HG03460 (cell line): ENCODE results near the gene RIPOR2.

ENCODE experiments used
- ATAC-seq: cut with Tn5 transposase; IDR thresholded peaks from one replicate; pipeline ENCODE4 v1.9.1; 2021; ENCODE audit not compliant: unreplicated experiment

Gene RIPOR2

DNA sequence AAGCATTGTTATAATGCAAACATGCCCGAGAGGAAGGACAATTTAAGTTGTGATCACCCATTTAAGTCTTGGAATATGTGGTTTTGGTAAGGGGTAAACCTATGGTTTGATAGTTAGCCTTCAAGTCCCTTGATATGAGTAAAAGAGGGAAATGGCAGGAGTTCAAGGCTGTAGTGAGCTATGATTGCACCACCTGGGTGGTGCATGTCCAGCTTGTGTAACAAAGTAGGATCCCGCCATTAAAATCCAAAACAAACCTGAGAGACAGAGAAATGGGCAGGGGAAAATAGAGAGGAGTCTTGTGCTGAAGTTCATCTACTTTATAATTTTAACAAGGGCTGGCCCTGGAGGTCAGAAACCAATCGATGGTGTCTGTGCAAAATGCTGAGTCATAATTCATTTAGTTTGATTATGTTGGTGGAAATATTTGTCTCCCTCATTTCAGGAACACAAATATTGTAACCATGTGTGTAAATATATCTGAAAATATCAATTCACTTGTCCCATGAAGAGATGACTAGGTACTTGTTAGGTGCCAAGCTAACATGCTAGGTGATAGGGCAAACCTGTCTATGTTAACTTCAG lies 113.8 kb downstream of the RIPOR2 start:
- ATAC-seq, result no peak

DNA sequence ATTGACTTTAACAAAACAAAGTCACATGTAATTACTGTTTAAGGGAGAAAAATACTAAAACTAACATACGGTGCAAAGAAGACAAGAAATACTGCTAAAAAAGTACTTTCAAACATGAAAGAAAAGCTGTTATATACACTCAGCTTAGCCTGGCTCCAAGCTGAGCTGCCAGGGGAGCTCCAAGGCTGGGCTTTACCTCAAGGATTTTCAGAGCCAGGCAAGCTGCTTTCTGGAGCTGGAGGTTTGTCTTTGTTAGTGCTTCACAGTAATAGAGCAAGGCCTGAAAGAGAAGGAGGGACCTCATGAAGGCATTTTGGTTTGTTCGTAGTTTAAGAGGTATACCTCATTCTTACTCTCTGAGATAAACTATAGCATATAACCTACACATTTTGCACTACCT lies 117.4 kb downstream of the RIPOR2 start:
- no peak for ATAC-seq

DNA sequence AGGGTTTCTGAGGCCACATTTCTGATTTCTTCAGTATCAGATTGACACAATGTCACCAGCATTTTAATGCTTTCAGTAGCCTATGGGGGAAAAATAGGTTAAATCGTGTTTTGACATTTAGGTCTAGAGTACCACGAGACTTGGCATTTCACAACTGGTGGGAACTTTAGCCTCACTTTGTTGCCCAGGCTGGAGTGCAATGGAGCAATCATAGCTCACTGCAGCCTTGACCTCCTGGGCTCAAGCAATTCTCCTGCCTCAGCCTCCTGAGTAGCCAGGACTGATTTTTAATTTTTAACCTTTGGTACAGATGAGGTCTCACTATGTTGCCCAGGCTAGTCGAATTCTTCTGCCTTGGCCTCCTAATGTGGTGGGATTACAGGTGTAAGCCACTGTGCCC lies 126.0 kb downstream of the RIPOR2 start:
- no peak for ATAC-seq

DNA sequence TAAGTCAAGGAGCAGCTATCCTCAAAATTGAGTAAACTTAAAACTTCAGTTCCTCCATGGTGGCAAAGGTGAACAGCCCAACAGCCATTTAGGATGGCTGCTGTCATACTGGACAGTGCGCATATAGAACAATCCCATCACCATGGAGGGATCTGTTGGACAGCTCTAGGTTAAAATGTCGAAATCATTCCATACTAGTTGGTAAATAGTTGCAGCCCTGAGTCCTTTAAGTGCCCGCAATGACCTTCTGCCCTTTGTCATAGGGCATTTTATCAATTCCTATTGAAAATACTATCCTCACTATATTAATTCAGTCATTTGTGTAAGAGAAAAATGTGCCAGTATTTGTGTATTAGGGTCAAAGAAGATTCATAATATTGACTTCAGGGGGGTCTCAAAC lies 128.2 kb downstream of the RIPOR2 start:
- ATAC-seq, result no peak

DNA sequence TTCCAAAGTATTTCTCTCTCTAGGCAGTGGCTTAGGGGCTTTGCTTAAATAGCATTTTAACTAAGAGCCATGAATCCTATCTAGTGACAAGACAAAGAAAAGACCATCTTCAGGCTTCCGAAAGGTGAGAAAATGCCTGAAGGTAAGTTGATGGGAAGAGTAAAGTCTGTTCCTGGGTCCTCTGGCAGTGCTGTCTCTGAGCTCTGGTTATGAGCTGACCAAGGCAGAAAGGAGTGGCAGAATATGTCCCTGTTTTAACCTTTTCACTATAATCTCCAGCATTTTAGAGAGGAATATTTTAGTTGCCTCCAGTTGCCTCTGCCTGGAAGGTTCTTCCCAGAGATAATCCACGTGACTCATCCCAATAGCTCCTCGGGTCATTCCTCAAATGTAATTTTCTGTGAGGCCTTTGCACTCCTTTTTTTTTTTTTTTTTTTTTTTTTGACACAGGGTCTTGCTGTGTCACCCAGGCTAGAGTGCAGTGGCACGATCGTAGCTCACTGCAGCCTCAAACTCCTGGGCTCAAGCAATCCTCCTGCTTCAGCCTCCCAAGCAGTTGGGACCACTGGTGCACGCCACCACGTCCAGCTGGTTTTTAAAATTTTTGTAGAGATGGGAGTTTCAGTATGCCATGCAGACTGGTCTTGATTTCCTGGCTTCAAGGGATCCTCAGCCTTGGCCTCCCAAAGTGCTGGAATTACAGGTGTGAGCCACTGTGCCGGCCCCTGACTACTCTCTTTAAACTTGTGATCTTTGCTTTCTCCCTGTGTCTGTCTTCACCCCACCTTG lies 133.3 kb downstream of the RIPOR2 start:
- ATAC-seq, result no peak

DNA sequence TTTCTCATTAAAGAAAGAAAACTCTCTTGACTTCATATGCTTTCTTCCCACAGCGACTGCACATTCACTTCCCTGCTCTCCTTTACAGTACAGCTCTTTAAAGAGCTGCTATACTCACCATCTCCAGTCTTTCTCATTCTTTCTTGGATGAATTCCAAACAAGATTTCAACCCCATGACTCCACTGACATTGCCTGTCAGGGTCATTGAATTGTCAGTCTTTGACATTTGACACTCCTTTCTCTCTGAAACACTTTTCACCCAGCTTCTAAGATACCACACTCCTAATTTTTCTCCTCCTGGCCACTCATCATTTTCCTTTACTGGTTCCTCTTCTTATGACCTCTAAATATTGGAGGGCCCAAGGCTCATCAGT lies 136.2 kb downstream of the RIPOR2 start:
- ATAC-seq, result no peak

DNA sequence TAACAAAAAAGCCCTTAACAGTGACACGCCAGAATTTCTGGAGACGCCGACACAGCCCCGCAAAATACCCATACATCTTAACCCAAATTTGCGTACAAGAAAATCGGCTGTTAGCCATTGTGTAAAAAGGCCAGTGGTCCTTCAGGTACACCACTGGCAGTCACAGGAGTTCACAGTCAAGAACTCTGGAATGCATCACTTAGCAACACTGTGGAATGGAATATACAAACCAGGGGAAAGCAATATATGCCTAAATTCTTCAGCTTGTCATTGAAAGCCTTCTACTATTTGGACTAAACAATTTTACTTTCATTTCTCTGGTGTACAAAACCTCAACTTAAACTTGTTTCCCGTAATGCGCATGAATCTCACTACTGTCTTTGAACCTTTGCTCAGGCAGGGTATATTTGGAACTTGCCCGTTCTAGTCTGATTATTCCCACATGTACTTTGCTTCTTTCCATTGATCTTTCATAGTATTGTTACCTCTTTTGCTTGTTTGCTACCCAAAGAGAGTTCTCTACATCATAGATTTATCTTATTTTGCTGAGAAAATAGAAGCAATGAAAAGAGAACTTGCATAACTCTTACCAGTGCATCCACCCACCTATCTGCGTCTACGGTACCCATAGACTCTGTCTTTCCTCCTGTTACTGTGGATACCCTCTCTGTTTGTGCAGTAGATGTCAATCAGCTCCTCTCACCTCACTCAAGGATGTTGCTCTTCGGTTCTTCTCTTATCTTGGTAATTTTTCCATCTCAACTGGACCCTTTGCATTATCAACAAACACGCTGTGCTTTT lies 136.8 kb downstream of the RIPOR2 start, which contains the start of gene ARMH2:
Gene ARMH2 (minus strand): TSS at position 178 of the 801 bp plus-strand sequence. CDS start 60 bp downstream, at position 118.
- ATAC-seq, result no peak

DNA sequence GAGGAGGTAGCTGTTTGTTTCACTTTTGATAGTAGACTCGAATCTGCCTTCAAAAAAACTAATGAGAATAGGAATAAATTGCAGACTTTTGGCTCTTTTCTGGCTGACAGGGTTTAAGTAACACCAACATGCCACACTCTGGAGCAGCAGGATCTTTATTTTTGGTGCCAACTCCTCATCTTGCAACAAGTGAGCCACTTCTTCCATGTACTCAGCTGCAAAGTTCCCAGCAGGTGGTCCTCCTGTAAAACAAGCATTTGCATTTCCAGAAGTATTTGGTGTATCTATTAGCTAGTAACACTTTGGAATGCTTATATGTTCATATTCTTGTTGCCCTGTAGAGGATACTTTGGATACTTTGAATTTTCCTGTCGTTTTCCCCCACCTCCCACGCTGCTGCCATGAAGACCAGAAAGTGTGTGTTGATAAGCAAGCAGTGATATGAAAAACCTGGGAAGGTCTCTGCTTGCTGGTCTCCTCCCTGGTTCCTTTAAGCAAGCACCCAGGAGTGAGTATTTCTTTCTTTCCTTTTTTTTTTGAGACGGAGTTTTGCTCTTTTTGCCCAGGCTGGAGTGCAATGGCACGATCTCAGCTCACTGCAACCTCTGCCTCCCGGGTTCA lies 138.1 kb downstream of the RIPOR2 start:
- ATAC-seq, result no peak

DNA sequence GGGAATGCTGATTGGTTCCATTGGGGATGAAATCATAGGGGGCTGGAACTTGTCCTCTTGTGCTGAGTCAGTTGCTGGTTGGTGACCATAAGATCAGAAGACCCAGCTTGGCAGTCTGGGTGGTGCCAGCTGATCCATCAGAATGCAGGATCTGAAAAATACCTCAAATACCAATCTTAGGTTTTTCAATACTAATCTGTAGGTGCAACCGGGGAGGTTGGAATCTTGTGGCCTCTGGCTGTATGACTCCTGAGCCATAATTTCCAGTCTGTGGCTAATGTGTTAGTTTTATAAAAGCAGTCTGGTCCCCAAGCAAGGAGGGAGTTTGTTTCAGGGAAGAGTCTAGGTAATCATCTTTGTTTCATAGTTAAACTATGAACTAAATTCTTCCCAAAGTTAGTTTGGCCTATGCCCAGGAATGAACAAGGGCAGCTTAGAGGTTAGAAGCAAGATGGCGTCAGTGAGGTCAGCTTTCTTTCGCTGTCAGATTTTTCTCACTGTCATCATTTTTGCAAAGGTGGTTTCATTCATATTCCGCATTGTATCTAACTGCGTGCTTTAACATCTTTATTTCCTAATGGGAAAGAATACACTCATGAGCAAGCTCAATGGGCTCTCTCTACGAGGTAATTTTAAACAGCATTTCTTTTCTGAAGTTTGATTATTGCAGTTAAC lies 139.0 kb downstream of the RIPOR2 start:
- ATAC-seq, result no peak

DNA sequence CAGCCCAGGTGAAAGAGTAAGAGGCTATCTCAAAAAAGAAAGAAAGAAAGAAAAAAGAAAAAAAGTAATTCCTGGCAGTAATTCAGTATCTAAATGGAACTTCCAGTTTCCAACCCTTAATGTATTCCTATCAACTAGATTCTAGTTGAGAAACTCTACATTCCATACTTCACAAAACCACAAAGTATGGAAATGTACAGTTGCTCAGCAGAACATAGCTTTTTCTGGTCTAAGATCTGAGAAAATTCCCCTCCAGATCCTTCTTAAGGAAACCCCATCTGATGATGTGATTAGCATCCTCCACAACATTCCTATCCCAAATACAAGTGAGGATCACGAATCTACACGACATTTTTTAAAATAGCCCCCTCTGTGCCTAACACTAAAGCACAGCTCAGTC lies 140.7 kb downstream of the RIPOR2 start:
- ATAC-seq, result no peak

DNA sequence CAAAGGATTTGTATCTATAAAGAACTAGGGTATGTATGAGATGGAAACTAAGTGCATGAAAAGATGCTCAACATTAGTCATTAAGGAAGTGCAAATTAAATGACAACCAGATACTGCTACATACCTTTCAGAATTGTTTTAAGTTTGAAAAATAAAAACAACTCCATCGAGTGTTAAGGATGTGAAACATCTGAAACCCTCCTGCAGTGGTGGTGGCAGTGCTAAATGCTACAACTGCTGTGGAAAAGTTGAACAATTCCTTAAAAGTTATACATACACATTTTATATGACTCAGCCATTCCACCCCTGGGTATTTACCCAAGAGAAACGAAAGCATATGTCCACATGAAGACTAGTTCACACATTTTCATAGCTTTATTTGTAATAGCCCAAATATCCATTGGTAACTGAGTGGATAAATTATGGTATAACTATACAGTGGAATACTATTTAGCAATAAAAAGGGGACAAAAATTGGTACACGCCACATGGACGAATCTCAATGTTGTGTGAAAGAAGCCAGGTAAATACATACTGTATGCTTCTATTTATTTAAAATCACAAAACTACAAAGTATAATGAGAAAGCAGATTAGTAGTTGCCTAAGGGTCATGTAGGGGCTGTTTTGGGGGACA lies 147.6 kb downstream of the RIPOR2 start:
- ATAC-seq, result no peak

DNA sequence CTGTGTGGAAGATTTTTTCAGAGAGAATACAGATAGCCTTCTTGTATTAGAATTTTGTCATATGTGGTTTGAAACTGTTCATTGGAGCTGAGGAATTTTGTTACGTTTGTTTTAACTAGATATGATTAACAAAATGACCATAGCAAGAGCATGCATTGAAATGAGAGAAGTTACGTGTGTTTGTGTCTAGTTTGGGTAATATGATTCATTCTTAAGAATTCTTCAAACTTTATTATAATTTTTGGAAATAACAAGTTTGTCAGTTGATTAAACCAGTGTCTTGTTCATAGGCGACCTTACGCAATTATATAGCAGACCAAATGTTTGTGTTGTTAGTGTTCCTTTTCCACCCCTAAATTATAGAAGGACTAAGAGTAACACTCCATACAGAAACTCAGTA lies 155.6 kb downstream of the RIPOR2 start:
- ATAC-seq, result no peak

DNA sequence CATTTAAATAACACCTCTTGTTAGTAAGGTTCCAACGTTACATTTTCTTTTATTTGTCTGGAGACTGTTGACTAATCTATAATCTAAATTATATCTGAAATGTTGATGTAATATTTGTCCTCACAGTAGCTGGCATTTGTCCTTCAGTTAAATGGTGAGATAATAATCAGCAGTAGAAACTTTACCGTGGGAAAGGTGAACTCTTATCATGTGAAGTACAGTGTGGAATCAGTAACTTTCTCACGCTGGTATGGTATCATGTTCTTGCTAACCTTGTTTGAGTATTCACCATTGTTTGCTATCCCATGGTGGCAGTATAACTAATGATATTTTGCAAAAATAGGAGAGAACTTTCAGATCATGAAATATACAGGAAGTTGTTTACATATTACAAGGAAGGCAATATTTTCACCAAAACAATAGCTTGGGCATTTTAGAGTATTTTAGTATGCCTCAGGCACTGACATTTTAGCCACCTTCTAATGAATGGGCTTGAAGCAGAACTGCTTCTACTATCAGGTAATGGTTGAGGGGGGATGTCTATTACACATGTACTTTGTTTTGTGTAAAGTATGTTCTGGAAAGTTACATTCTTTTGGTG lies 156.2 kb downstream of the RIPOR2 start:
- no peak for ATAC-seq

DNA sequence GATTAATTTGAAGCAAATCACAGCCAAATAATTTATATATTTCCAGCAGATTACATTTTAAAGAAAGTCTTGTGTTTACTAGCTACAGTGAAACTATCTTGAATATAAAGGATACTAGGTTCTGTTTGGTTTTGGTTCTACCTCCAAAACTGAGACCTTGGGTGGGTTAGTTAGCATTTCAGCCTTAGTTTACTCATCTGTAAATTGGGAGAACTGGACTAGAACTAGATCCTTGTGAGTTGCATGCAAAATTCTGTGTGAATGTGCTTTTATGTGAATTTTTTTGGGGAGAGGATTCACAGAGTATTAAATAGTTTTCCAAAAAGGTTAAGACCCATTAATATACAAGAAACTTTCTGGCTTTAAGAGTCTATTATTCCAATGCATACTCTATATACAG lies 156.9 kb downstream of the RIPOR2 start:
- ATAC-seq, result no peak

DNA sequence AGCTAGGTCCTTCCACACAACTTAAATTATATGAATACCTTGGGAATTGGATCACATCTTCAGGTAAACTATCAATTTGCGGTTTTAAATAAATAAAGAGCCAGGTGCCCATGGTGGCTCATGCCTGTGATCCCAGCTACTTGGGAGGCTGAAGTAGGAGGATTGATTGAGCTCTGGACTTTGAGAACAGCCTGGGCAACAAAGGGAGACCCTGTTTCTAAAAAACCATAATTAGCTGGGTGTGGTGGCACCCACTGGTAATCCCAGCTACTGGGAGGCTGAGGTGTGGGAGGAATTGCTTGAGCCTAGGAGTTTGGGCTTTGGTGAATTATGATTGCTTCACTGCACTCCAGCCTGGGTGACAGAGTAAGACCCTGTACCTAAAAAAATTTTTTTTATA lies 157.6 kb downstream of the RIPOR2 start:
- no peak for ATAC-seq

DNA sequence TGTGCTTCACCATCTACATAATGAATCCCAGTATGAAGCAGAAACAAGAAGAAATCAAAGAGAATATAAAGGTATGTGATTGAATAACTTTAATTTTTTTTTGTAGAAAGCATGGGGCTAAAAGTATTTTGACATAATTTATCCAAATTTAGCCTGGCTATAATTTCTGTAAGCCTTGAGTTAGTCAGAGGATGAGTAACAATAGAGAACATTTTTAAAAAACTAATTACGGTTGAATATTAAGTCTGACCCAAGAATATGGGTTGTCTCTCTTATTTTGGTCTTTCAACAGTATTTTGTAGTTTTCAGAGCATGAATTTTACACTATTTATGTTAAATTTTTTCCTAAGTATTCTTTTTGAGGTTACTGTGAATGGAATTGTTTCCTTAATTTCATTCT lies 158.5 kb downstream of the RIPOR2 start:
- ATAC-seq, result no peak

DNA sequence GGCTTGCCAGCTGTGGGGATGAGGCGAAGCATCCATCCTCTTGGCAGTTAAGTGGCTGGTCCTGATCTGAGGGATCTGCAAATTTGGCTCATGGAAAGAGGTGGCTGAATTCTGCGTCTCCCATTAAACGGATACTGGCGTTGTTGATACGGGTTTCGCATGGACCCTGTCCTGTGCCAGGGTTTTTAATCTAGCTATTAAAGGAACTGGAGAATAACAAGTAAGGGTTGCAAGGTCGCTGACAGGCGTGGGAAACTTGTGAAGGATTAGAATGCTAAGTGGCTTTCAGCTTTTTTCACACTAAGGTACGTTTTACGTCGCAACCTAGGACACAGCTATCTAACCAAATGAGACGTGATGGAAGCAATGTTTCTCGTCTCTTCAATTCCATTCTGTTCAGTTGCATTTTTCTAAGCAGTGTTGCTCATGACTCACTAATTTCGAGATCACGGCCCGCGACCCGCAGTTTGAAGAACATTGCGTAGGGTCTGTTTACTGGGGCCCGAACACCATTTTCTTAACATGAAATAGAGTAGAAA lies 160.2 kb downstream of the RIPOR2 start:
- ATAC-seq, result no peak

DNA sequence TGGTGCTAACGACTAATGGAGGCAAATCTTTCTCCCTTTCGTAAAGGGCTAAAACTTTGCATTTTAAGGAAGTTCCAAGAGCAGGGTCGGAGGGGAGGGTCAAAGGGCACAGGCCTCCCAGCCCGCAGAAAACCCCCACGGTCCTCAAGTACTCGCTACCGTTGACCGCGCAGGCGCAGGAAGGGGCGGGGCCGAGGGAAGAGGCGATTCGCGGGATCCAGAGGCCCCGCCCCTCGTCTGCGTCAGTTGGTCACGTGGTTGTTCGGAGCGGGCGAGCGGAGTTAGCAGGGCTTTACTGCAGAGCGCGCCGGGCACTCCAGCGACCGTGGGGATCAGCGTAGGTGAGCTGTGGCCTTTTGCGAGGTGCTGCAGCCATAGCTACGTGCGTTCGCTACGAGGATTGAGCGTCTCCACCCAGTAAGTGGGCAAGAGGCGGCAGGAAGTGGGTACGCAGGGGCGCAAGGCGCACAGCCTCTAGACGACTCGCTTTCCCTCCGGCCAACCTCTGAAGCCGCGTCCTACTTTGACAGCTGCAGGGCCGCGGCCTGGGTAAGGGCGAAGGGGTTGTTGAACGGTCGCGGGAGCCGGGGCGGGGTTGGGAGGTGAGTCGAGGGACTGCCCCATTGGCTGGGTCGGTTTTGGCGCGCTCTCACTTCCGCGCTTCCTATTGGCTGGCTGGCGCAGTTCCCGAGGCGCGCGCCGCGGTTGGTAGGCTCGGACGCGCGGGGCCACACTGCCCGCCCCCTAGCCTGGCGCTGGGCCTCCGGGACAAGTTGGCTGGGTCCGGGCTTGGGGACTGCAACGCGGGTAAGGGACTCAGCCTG lies 160.9 kb downstream of the RIPOR2 start, which contains the start of gene GMNN:
Gene GMNN (plus strand): TSS at position 242 of the 824 bp plus-strand sequence. CDS start 2,310 bp downstream, outside the sequence.
- ATAC-seq, result peak; percentile 85

DNA sequence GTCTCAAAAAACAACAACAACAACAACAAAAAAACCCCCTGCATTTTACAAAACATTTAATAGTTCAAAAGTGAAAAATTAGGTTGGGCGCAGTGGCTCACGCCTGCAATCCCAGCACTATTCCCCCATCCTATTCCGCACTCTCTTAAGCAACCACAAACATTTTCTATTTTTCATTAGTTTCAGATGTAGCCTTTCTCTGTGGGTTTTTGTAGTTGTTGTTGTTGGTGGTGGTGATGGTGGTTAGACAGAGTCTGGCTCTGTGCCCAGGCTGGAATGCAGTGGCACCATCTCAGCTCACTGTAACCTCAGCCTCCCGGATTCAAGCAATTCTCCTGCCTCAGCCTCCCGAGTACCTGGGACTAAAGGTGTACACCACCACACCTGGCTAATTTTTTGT lies 167.4 kb downstream of the RIPOR2 start:
- ATAC-seq, result no peak
